AG08396 (cell line): ENCODE measurements around the gene SFXN2.
A peak's percentile ranks its signal among the peaks of the same experiment; 100 is the strongest.
"Not testable (repeated sequence)": the region's sequence is repeated elsewhere in the genome, so short reads cannot be mapped to it uniquely, and the experiment has no call there.

Experiments used
- DNase-seq: peaks from one replicate; pipeline ENCODE4 v3.0.0; 2012; ENCODE audit warnings: low spot score, mixed read lengths

Gene SFXN2

DNA sequence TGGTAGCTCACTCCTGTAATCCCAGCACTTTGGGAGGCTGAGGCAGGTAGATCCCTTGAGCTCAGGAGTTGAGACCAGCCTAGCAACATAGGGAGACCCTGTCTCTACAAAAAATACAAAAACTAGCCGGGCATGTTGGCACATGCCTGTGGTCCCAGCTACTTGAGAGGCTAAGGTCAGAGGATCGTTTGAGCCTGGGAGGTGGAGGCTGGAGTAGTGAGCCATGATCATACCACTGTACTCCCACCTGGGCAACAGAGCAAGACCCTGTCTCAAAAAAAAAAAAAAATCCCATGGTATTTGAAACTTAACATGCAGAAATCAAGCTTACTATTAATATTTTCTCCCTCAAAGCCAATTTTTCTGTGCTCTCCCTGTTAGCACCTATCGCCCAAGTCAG lies 5.9 kb downstream of the SFXN2 start:
- DNase-seq = no peak

DNA sequence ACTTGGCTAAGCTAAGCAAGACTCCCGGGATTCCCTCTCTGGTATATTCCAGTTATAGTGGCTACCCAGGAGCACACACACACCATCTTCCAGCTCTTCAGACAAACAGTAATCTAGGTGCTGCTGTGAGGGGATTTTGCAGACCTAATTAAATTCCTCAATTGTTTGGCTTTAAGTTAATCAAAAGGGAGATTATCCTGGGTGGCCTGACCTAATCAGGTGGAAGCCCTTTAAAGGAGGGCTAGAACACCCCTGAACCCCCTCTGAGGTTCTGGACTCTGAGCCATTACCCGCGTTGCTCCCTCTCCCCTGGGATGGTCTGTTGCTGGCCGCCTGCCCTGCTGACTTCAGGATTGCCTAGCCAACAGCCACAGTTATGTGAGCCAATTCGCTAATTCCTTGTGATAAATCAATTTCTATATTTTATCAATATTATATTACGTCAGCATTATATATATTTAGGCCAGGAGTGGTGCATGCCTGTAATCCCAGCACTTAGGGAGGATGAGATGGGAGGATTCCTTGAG lies 6.4 kb downstream of the SFXN2 start:
- no peak for DNase-seq

DNA sequence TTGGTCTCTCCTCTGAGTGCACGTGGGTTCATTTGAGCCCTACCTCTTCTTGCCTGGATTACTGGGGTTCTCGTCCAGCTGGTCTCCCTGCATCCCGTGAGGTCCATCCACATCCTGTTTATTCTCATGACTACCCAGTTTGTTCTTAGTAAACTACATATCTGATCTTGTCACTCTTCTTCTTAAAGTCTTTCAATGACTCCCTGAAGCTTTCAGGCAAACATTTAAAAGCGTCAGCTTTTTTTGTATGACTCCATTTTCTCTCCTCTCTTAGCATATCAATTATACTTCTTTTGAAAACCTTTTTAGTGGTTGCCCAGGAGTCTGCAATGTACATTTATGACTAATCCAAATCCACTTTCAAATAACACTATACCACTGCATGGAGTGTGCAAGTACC lies 7.5 kb downstream of the SFXN2 start:
- DNase-seq = no peak

DNA sequence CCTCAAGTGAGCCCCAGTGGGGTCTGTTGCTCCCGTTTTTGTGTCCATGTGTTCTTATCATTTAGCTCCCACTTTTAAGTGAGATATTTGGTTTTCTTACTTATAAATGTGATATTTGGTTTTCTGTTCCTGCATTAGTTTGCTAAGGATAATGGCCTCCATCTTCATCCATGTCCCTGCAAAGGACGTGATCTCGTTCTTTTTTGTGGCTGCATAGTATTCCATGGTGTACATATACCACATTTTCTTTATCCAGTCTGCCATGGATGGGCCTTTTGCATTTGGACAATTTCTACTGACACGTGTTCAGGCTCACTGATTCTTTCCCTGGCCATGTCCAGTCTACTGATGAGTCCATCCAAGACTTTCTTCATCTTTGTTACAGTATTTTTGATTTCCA lies 9.6 kb downstream of the SFXN2 start:
- DNase-seq = no peak

DNA sequence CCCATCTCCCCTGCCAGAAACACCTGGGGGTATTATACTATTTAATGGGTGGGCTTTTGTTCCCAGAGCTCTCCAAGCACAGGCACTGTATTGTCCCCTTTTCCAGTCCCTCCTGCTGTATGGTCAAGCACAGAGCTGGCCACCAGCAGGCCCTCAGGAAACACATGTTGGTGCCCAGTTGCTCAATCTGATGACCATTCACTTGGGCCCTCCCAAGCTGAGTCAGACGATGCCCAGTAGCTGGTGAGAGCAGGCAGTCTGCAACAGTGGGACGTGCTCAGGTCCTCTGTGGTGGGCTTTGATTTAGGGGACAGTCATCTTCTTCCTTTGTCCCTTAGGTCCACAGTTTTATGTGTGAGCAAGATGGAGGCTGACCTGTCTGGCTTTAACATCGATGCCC lies 11.8 kb downstream of the SFXN2 start:
- peak; percentile 39 for DNase-seq

DNA sequence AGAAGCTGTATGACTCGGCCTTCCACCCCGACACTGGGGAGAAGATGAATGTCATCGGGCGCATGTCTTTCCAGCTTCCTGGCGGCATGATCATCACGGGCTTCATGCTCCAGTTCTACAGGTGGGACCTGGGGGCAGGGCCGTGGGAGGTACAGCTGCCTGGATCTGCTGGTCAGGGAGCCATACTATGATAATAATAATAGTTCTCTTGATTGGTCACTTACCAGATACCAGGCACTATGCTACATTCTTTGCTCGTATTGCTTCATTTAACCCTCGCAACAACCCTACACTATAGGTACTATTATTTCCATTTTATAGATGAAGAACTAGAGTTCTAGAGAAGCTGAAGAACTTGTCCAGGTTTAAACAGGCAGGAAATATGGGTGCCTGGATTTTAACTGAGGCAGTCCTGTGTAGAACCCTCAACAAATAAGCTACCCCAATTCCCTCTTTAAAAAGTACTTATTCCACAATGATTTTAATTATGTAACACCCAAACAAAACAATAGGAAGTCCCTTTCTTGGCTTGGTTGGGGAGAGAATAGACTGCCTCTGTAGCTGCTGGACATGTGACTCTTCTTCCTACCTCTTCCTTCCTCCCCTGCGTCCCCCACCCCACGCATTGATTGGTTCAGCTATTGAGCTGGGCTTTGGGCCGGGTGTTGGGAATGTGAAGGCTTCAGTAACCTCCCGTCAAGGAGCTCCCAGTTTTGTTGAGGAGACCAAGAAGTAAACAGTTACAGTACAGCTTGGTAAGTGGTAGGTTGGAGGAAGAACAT lies 12.8 kb downstream of the SFXN2 start:
- no peak for DNase-seq

DNA sequence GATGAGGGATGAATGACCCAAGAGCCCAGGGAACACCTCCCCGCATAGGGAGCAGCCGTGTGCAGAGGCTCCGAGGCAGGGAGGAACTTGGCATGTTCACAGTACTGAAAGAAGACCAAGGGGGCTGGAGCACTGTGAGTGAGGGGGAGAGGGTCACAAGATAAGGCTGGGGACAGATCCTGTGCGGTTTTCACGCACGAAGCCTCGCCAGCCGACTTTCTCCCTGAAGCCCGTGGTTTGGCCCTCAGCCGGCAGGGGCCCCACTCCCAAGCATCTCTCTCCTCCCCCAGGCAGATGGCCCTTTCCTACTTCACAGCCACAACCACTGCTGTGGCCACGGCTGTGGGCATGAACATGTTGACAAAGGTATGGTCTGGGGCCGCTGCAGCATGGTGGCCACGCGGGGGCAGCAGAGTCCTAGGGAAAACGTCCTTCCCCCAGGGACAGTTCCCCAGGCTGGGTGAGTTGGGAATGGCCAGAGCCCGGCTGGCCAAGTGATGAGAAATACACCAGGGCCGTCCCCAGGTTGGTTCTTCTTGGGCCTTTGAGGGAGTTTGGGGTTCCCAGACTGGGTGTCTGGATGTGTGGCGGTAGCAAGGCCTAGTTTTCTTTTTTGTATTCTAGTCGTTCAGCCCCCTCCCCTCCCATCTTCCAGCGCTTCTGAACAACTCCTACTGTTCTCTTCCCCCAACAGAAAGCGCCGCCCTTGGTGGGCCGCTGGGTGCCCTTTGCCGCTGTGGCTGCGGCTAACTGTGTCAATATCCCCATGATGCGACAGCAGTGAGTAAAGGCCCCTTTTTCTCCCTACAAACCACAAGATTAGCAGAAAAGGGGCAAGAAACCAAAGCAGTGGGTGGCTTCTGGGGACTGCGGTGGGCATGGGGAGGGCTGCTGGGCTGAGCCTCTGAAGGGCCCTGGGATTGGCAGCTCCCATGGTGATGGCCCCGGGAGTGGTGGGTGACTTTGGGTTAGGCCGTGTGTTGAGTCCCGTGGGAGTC lies 14.9 kb downstream of the SFXN2 start:
- peak; percentile 85 for DNase-seq

DNA sequence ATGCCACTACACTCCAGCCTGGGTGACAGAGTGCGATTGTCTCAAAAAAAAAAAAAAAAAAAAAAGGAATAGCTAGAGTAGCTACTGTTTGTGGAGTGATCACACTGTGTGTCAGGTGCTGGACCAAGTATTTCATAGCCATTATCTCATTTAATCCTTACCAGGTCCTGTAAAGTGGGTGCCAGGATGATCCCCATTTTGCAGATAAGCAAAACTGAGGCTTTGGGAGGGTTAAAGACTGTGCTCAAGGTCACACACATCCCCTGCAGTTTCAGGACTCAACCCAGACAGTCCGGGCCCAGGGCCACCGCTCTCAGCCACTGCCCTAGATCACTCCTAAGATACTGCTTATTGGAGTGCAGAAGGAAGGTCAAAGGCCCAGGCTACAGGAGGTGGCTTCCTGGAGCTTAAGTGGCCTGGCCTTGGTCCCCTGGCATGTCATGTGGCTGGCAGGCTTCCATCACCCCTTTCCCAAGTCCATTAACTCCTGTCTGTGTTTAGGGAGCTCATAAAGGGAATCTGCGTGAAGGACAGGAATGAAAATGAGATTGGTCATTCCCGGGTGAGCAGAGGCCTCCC lies 16.9 kb downstream of the SFXN2 start:
- DNase-seq = no peak

DNA sequence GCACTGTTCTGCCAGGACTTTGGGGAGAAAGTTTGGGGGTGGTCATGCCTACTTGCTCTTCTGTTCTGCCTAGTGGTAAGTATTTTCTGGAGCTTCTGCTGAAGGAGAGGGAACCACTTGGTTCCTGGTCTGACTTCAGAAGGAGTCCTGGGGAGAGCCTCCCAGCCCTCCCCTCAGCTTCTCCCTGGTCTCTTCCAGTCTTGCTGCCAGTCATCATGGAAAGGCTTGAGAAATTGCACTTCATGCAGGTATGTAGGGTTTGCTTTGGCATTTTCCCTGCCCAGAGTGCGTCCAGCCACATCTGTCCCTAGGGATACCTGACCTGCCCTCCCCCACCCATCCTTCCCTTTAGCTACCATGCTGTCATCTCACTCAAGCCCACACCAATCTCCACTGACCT lies 18.2 kb downstream of the SFXN2 start:
- no peak for DNase-seq

DNA sequence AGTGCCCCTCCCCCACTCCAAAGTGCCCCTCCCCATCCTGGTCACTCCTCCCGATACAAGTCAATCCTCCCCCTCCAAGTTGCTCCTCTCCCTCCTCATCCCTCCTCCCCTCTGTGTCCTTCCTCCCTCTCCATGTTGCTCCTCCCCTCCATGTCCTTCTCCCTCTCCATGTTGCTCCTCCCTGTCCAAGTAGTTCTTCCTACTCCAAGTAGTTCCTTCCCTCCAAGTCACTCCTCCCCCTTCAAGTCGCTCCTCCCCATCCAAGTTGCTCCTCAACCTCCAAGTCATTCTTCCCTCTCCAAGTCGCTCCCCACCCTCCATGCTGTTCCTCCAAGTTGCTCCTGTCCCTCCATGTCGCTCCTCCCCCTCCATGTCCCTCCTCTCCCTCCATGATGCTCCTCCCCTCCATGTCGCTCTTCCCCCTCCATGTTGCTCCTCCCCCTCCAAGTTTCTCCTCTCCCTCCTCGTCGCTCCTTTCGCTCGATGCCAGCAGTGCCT lies 20.7 kb downstream of the SFXN2 start:
- no peak for DNase-seq

DNA sequence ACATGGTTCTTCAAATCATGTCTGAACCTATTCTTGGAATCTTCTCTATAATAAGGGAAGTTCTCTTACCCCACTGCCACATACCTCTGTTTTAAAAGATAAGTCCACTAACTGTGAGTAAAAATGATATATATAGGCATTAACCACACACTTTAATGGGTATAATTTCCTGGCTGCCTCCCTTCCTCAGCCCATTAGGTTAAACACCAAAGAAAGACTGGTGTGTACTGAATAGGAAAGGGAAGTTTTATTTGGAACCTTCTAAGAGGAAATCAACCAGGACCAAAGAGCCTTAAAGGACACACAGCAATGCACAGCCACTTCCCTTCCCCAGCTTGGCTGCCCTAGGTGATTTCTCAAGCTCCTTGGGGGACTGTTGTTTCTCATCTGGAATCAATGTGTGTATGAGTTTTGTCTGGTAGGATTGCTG lies 24.3 kb downstream of the SFXN2 start:
- no peak for DNase-seq

DNA sequence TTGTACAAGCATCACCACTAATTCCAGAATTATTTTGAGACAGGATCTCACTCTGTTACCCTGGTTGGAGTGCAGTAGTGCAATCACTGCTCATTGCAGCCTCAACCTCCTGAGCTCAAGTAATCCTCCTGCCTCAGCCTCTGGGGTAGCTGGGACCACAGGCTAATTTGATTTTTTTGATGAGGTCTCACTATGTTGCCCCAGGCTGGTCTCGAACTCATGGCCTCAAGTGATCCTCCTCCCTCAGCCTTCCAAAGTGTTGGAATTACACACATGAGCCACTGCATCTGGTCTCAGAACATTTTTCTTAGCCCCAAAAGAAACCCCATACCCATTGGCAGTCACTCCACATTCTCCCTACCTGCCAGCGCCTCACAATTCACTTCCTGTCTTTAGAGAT lies 25.8 kb downstream of the SFXN2 start:
- no peak for DNase-seq

DNA sequence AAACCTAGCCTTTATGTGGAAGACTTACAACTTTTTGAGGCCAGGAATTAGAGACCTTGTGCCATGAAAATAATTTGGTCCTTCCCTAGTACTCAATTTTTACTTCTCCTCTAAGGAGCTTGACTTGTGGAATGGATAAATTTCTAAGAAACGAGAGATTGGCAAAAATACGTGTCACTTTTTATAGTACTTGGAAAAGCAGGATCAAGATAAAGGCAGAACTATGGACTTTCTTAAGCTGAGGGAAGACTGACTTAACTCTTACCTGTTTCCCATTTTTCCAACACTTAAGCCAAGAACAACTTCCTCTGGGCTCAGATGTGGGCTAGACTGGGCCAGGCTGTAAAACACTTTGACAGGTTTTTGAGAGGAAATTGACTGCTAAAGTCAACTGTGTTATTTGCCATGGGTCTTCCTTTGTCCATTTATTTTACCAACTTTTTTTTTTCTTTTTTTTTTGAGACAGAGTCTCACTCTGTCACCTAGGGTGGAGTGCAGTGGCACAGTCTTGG lies 27.3 kb downstream of the SFXN2 start:
- DNase-seq = no peak

DNA sequence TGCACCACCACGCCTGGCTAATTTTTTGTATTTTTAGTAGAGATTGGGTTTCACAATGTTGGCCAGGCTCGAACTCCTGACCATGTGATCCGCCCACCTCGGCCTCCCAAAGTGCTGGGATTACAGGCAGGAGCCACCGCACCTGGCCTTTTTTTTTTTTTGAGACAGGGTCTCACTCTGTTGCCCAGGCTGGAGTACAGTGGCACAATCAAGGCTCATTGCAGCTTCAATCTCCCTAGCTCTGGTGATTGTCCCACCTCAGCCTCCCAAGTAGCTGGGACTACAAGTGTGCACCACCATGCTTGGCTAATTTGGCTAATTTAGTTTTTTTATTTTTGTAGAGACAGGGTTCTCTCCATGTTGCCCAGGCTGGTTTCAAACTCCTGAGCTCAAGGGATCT lies 27.9 kb downstream of the SFXN2 start:
- not testable (repeated sequence) for DNase-seq

DNA sequence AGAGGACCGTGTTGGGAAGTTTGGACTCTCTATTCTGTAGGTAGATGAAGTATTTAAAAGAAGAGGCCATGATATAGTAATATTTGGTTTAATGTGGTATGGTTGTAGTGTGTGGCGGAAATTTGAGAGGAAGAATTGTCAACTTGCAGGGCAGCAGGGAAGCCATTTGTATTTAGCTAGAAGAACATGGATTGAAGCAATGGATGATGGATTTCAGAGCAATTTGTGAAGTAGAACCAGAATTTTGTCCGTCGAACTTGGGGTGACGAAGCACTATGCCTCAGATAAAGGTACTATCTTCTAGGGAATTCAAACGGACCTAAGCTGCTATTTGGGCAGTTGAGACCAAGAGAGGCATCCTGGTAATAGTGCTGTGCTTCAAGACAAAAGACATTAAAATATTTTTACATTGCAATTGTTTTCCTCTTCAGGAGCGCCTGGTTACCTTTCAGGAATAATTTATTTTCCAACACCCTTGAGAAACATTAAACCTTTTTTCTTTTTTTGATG lies 28.7 kb downstream of the SFXN2 start:
- no peak for DNase-seq

DNA sequence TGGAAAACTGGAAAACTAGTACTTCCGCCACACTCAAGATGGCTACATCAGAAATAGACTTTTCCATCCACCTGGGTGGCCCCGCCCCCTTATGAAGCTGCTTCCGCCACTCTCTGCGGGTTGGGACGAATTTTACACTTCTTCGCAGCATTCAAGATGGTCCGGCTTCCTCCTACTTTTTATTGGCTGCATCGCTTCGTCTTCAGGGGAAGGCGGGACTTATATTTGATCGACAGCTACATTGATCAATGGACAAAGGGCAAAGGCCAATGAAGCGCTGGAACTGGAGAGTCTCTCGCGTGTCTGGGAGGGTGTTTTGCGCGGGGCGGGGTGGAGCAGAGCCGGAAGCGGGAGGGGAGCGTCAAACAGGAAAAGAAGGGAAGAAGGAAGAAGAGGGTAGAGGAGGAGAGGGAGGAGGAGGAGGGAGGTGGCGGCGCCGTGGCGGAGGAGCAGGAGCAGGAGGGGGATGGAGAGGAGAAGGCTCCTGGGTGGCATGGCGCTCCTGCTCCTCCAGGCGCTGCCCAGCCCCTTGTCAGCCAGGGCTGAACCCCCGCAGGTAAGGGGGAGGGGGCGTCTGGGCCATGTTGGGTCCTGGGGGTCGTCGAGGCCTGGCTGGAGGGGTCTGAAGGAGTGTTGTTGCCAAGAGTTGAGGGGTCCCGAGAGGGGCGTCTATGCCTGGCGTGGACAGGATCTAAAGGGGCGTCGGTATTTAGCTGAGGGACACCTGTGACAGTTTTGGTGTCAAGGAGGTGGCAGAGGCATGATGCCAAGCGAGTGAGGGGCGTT lies 29.3 kb downstream of the SFXN2 start, which contains the start of gene WBP1L:
Gene WBP1L (plus strand): TSS at position 361 of the 786 bp plus-strand sequence. CDS start 106 bp downstream, at position 467.
- DNase-seq = peak; percentile 93

DNA sequence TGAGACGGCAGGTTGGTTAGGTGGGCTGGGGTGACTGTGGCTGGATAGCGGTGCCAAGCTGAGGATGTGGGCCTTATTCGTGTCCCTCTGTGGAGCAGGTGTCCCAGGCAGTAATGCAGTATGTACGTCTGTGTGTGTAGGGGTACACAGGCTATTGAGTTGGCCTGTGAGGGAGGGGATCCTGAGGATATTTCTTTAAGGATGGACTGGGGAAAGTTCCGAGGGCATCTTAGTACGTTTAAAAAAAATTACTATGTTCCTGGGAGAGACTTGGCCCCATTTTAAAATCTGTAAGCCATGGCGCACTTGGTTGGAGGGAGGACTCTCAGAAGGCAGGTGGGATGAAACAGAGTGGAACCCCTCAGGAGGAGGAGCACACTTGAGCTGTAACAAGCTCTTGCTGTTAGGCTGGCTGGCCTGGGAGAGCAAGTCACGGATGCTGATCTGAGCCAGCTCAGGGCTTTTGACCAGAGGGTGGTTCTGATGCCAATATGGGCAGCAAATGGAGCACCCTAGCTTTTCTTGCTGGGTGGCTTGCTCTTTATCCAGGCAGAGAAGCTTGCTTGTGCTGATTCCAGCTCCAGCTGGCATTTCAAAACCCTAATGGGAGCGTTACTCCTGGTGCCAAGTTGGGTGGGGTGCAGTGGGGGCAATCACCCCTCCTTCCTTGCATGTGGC lies 30.1 kb downstream of the SFXN2 start:
- DNase-seq = no peak

DNA sequence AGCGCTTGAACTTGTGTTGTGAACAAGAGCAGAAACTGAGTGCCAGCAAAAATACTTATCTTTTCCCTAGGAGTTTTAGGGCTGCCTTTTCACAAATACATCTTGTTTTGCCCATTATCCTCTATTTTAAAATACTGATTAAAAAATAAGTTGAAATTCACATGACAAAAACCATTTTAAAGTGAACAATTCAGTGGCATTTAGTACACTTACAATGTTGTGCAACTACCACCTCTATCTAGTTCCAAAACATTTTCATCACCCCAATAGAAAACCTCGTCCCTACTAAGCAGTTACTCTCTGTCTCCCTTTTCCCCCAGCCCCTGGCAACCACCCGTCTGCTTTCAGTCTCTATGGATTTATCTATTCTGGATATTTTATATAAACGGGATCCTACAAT lies 30.7 kb downstream of the SFXN2 start:
- no peak for DNase-seq

DNA sequence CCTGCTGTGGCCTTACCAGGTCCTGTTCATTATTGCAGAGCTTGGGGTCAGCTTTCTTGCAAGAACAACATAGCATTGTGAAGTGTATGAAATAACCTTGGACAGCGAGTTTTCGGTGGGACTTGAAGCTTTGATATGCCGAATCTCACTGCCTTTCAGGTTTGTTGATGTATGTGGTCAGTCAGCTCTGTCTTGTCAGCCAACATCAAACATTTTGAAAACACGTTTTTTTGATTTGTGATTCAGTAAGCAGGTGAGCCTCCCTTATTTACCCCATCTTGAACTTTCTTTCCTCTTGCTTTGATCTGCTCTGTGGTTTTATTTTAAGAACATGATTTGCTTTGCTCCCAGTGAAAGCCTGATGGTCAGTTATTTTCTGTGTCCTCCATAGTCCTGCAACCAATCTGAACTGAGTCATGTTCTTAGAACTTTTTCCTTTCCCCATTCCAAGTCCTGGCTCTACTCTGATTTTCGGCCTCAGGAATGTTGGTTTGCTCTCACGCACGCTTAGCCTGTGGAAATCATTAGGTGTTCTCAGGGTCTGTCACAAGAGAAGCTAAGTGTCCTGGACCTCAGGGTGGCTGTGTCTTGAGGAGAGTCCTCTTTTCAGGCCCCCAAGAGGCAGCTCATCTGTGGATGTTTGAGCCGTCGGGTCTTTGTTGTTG lies 38.0 kb downstream of the SFXN2 start:
- DNase-seq = peak; percentile 71
